K562 (cell line): Measurements from ENCODE around the gene CLK4. TPM values are rescaled to one million over a fixed set of nuclear protein-coding genes. Genes with fewer than 3 reads are reported as not detected.
A peak's percentile ranks its signal among the peaks of the same experiment; 100 is the strongest.

Experiments used
- ARID2 ChIP-seq: fragments of 450-650 bp; IDR thresholded peaks from 2 replicates; pipeline ENCODE4 v1.6.1; 2017; ENCODE audit warnings: antibody characterized with exemption, mild to moderate bottlenecking
- ATF7 ChIP-seq: fragments of 450-650 bp; IDR thresholded peaks from 2 replicates; pipeline ENCODE4 v1.7.1; 2014; ENCODE audit warnings: mild to moderate bottlenecking, moderate library complexity
- CHCHD3 ChIP-seq: fragments of 250-450 bp; sonication (Bioruptor Pico); IDR thresholded peaks from 2 replicates; pipeline ENCODE4 v2.1.2; 2022; ENCODE audit warnings: mild to moderate bottlenecking
- CTCF ChIP-seq, 3 experiments: IDR thresholded peaks in 2 of 3; conservative IDR thresholded peaks in 1 of 3; 2 replicates each; pipeline ENCODE4 v1.5.1; 2011 to 2012; ENCODE audit warnings: low read length in 3 of 3, mild to moderate bottlenecking in 3 of 3, control low read depth in 2 of 3, improper control_type of control experiment in 1 of 3, inconsistent platforms in 1 of 3, low read depth in 1 of 3, mixed read lengths in 1 of 3, moderate library complexity in 1 of 3; ENCODE audit not compliant: insufficient read depth in 2 of 3
- E2F3 ChIP-seq: fragments of 250-450 bp; sonication (Bioruptor Pico); IDR thresholded peaks from 2 replicates; pipeline ENCODE4 v1.4.0; 2020; ENCODE audit warnings: mild to moderate bottlenecking
- EGR1 ChIP-seq: fragments of 450-650 bp; conservative IDR thresholded peaks from 2 replicates; pipeline ENCODE4 v1.6.1; 2017; ENCODE audit warnings: mild to moderate bottlenecking
- ELF1 ChIP-seq: fragments of 200-800 bp; sonication (Bioruptor generic); IDR thresholded peaks from 2 replicates; pipeline ENCODE4 v1.6.1; 2016; ENCODE audit warnings: missing genetic modification characterization, missing compliant biosample characterization
- EZH2 ChIP-seq: IDR thresholded peaks from 2 replicates; pipeline ENCODE4 v1.6.1; 2012; ENCODE audit warnings: low read depth, mild to moderate bottlenecking, inconsistent platforms, low read length, borderline replicate concordance
- GTF2E2 ChIP-seq: fragments of 200-800 bp; sonication (Bioruptor generic); IDR thresholded peaks from 2 replicates; pipeline ENCODE4 v1.6.1; 2016; ENCODE audit warnings: missing genetic modification characterization, missing compliant biosample characterization
- HCFC1 ChIP-seq: IDR thresholded peaks from 2 replicates; pipeline ENCODE4 v1.6.1; 2012; ENCODE audit warnings: low read depth, low read length, improper control_type of control experiment
- HEY1 ChIP-seq: fragments of 250-450 bp; sonication (Bioruptor Pico); IDR thresholded peaks from 2 replicates; pipeline ENCODE4 v1.5.0; 2020; ENCODE audit warnings: mild to moderate bottlenecking, moderate library complexity, borderline replicate concordance
- NCOA2 ChIP-seq, 2 experiments: fragments of 450-650 bp; IDR thresholded peaks; 2 replicates each; pipeline ENCODE4 v1.6.1; 2018; ENCODE audit warnings: mild to moderate bottlenecking in 2 of 2, moderate library complexity in 1 of 2; ENCODE audit not compliant: partially characterized antibody in 2 of 2
- NFIX ChIP-seq: fragments of 250-450 bp; sonication (Bioruptor Pico); IDR thresholded peaks from 2 replicates; pipeline ENCODE4 v1.4.0; 2020; ENCODE audit warnings: low read depth, mild to moderate bottlenecking, moderate library complexity
- NR2C1 ChIP-seq, 2 experiments: fragments of 450-650 bp; IDR thresholded peaks; 2 replicates each; pipeline ENCODE4 v1.6.1; 2017; ENCODE audit warnings: mild to moderate bottlenecking in 2 of 2, antibody characterized with exemption in 1 of 2, inconsistent platforms in 1 of 2, missing compliant biosample characterization in 1 of 2, missing genetic modification characterization in 1 of 2
- POLR2AphosphoS5 ChIP-seq: IDR thresholded peaks from 2 replicates; pipeline ENCODE4 v1.6.1; 2011; ENCODE audit warnings: mild to moderate bottlenecking, low read depth, low read length, moderate library complexity; ENCODE audit not compliant: control insufficient read depth, insufficient read depth
- RBM22 ChIP-seq: fragments of 200-400 bp; formaldehyde crosslinking; IDR thresholded peaks from 2 replicates; pipeline ENCODE4 v1.6.1; 2018; ENCODE audit warnings: low read length, low read depth; ENCODE audit not compliant: poor library complexity, severe bottlenecking
- RBM34 ChIP-seq: fragments of 200-400 bp; formaldehyde crosslinking; IDR thresholded peaks from 2 replicates; pipeline ENCODE4 v1.6.1; 2018; ENCODE audit warnings: low read length, borderline replicate concordance; ENCODE audit not compliant: insufficient read depth
- RCOR1 ChIP-seq, 2 experiments: IDR thresholded peaks; 2 replicates each; pipeline ENCODE4 v1.6.1; 2012; ENCODE audit warnings: low read depth in 2 of 2, low read length in 2 of 2, borderline replicate concordance in 1 of 2, improper control_type of control experiment in 1 of 2
- SAFB ChIP-seq: fragments of 200-400 bp; formaldehyde crosslinking; IDR thresholded peaks from 2 replicates; pipeline ENCODE4 v1.6.1; 2017; ENCODE audit warnings: low read depth, low read length, borderline replicate concordance
- TCF3 ChIP-seq: sonication (generic); formaldehyde crosslinking; IDR thresholded peaks from 2 replicates; pipeline ENCODE4 v1.4.0; 2020; ENCODE audit warnings: mild to moderate bottlenecking, missing genetic modification reagents
- UBTF ChIP-seq, 2 experiments: IDR thresholded peaks; 2 replicates each; pipeline ENCODE4 v1.6.1; 2012; ENCODE audit warnings: improper control_type of control experiment in 2 of 2, low read depth in 2 of 2, low read length in 2 of 2, borderline replicate concordance in 1 of 2
- ZBTB17 ChIP-seq: fragments of 450-650 bp; formaldehyde crosslinking; IDR thresholded peaks from 2 replicates; pipeline ENCODE4 v1.4.0; 2020; ENCODE audit warnings: mild to moderate bottlenecking
- ZNF124 ChIP-seq: sonication (generic); formaldehyde crosslinking; IDR thresholded peaks from 2 replicates; pipeline ENCODE4 v1.8.1; 2022; ENCODE audit warnings: missing genetic modification reagents
- ZNF239 ChIP-seq: fragments of 250-450 bp; sonication (Bioruptor Pico); IDR thresholded peaks from 2 replicates; pipeline ENCODE4 v1.4.0; 2020; ENCODE audit warnings: mild to moderate bottlenecking
- ZNF551 ChIP-seq: fragments of 250-450 bp; sonication (Bioruptor Pico); IDR thresholded peaks from 2 replicates; pipeline ENCODE4 v1.5.0; 2021; ENCODE audit warnings: mild to moderate bottlenecking, moderate library complexity
- polyA plus RNA-seq, 8 experiments: library from polyadenylated mRNA; depleted of rRNA in 4 of 8; stranded (reverse) in 5 of 8; unstranded in 3 of 8; fragments of >200 nt; fragmentation: Nextera tagmentation in 2 of 8; fragmentation: Illumina TruSeq in 1 of 8; extraction: Ambion mirVana in 2 of 8; extraction: Trizol in 1 of 8; gene quantifications; 2 replicates each; pipeline versions ENCODE4 v1.2.1 to v1.2.3, GENCODE V29; 2011 to 2014; ENCODE audit warnings: inconsistent platforms in 1 of 8, missing spikeins in 1 of 8
- total RNA-seq, 7 experiments: library from RNA; depleted of rRNA in 6 of 7; stranded (reverse); fragments of >200 nt in 6 of 7; fragmentation: Illumina TruSeq in 2 of 7; extraction: Trizol in 2 of 7; gene quantifications; 2 replicates each; pipeline versions ENCODE4 v1.2.1 to v1.2.3, GENCODE V29; 2011 to 2021; ENCODE audit warnings: low replicate concordance in 1 of 7

The CLK4 gene
- total and polyA plus RNA-seq, 9 of the 15 experiments (the other 6 are each of a cell fraction or from before 2014, with no cell fraction given): 10.5 to 23.1 (median 13.9) TPM

GRCh38 chr5:178626484-178627258 is at the start of gene CLK4 (continued):
- TF ChIP-seq CTCF (IDR thresholded peaks at IDR 0.05 in 2 of 3, conservative IDR thresholded peaks at IDR 0.05 in 1 of 3; ENCODE audit: insufficient read depth in 2 of 3, low read depth in 1 of 3, low read length in 3 of 3) (no peak; a peak in 1 of 6 replicates), TCF3 (no peak), RBM34 (no peak), EZH2 (no peak), NCOA2 (IDR thresholded peaks at IDR 0.05; ENCODE audit: partially characterized antibody in 2 of 2) (no peak), NR2C1 (IDR thresholded peaks at IDR 0.05) (no peak), NR2C1 (tag; IDR thresholded peaks at IDR 0.05) (no peak), RCOR1 (IDR thresholded peaks at IDR 0.05; ENCODE audit: borderline replicate concordance in 1 of 2, low read depth in 2 of 2, low read length in 2 of 2) (no peak), RBM22 (peak; percentile 81), E2F3 (CRISPR knock-in tag) (no peak), GTF2E2 (tag) (0 out of 2 replicates have a peak, but pooled peaks have one; percentile 21), HCFC1 (peak; percentile 40; the same call in 1 of the 2 replicates), ZNF124 (CRISPR knock-in tag) (0 out of 2 replicates have a peak, but pooled peaks have one; percentile 33), ZNF239 (CRISPR knock-in tag) (no peak), ZNF551 (CRISPR knock-in tag) (no peak), POLR2AphosphoS5 (peak; percentile 83; the same call in 1 of the 2 replicates), UBTF (IDR thresholded peaks at IDR 0.05; ENCODE audit: borderline replicate concordance in 1 of 2, low read depth in 2 of 2, low read length in 2 of 2) (peak in 1 of 2 experiments; percentile 33; a peak in 1 of 4 replicates), ATF7 (peak; percentile 68), SAFB (no peak), NFIX (CRISPR knock-in tag) (no peak), ARID2 (no peak), CHCHD3 (CRISPR knock-in tag) (no peak), ZBTB17 (CRISPR knock-in tag) (peak; percentile 27; the same call in 1 of the 2 replicates), EGR1 (peak; percentile 58), HEY1 (no peak), ELF1 (peak; percentile 43; the same call in 1 of the 2 replicates)
